HG03175 (cell line): Measurements from ENCODE around the gene NADK.

Source experiments
- ATAC-seq: cut with Tn5 transposase; IDR thresholded peaks from one replicate; pipeline ENCODE4 v1.9.1; 2021; ENCODE audit warnings: mild to moderate bottlenecking, moderate library complexity; ENCODE audit not compliant: unreplicated experiment

Gene NADK

GRCh38 chr1:1777950-1778662, at the start of gene NADK:
NADK (minus strand) TSS chr1:1778470; CDS start chr1:1765406, 13,064 bp downstream.
- peak; percentile 37 for ATAC-seq

DNA sequence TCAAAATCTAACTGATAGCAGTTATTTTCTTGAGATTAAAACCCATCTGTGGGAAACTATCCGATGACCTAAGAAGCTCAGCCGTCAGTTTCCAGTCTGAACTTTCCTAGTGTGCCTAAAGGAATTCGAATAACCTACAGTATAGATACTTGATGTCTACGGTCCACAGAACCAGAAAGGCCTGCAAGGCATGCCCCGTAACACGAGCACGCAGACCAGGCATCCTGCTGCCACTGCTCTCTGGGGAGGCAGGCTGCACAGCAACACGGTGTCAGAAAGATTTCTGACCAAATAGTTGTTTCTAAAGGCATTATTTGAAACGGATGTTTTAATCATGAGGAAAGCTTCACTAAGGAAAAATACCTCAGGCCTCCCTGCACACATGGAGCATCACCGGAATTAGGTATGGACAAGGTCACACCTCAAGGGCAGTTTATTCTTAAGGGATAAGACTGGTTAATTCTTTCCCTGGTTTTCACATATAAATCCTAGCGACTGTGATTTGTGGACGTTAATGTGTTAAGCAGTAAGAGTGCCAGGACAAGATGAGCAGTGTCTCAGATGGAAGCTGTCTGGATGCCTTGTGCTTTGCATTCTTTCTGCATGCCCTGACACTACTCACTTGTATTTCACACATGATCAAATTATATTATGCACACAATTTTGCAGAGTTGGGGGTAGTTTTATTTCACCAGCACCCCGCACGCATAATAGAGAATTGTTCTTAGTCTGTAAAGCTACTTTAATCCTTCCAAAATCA, 49.0 kb upstream of the NADK start:
- no peak for ATAC-seq

DNA sequence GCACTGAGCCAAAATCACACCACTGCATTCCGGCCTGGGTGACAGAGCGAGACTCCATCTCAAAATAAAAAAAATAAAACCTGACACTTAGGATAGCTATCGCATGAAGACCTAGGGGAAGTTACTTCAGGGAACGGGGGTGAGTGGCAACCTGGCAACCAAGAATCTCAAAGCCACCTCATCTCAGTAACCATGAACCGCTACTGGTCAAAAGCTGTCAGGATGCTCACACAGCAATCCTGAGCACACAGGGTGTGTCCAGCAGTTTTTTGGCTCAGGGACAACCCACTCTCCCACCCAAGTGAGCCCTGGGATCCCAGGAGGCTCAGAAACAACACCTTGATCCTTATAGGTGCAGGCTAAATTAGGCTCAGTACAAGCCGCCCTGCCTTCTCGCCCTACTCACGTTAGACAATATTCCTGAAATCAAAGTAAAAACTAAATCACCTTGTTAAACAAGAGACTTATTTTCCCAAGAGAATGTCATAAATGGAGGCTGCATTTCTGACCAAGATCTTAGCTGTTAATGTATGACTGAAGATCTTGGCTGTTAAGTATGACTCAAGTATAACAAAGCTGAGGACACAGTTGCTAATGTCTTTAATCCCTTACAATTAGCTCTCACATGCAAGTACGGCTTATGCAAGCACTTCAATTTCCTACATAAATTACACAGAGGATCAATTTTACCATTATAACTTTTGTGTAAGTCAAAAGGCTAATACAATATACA, 48.3 kb upstream of the NADK start:
- no peak for ATAC-seq

DNA sequence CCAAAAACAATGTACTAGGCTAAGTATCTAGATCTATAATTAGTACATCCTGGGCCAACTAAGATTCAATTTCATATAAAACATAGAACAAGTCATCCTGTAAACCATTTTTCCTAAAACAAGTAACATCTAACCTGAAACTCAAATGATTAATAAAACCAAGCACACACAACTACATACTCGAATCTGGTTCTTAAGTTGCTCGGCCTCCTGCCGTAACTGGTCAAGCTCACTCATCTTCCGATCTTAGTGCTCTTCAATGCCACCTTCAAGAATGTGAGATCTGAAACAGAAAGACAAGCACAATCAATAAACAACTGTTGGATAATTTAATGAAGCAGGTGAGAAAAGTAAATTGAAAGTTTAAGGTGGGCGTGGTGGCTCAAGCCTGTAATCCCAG, 46.9 kb upstream of the NADK start:
- ATAC-seq = no peak

GRCh38 chr1:1819762-1820161, 41.5 kb upstream of the NADK start:
- ATAC-seq = no peak

DNA sequence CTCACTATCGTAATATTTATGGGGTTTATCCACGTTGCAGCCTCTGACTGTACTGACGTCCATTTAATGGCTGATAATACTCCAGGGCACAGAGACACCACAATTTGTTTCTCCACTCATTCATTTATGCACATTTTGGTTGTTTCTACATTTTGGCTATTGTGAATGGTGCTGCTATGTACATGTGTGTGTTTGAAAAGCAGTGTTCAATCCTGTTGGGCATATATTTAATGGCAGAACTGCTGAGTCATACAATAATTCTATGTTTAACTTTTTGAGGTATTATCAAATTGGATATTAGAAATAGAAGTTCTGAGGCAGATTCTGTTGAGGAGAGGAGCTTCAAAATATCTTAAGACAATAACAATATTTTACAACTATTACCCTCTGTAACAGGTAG, 39.0 kb upstream of the NADK start:
- ATAC-seq = no peak

DNA sequence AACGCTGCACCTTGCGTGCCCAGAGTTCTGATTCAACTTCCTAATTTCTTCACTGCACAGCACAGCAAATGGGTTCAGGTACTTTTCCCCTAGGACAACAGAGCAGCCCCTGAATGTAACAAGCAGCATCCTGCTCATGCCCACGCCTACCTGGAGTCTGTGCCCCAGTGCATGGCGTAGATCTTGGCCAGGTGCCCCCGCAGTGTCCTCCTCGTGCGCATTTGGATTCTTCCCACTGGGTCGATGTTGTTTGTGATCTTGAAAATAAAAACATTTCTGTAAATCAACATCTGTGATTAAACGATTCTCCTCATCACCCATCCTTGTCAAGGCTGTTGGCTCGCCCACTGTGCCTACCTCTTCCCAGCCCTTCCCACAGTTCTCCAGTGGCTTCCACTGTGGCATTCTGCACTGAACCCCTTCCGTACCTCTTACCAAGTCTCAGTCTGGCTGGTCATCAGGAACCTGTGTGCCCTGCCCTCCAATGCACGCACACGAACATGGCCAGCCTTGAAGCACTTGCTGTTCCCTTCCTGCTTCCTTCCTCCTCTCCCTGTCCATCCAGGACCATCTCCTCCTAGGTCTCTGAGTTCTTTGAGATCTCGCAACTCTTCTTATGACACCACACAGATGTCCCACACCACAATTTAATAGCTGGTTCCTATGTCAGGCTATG, 37.5 kb upstream of the NADK start:
- no peak for ATAC-seq

DNA sequence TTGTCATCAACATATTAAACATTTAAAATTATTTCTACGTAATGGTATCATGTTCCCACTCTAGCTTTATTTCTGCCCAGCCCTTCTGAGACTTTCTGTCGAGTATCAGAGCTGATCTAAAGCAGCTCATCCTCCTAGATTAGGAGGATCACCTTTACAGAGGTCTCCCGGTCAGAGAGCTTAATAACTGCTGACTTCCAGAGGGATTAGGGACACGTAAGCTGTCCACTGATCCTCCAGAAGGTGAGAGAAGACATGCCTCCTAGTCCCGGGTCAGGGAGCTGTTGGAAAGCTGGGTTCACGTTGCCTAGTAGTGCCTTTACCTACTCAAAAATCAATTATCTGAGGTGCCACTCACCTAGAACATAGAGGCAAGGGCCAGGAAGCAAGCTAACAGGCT, 31.2 kb upstream of the NADK start:
- ATAC-seq = no peak

DNA sequence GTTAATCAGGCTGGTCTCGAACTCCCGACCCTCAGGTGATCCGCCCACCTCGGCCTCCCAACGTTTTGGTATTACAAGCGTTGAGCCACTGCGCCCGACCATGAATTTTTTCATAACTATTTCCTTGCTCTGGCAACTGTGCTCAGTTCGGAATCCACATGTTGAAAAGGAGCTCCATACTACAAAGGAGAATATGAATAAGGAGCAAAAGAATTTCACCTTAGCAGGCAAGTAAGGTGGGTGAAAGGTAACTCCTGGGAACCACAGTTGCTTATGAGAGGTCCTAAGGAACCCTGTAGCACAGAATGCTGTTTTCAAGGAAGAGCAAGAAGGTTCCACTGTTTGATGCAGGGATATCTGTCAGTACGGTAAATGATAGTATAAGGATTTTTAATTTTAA, 29.9 kb upstream of the NADK start:
- ATAC-seq = no peak

GRCh38 chr1:1806890-1807289, 28.6 kb upstream of the NADK start:
- ATAC-seq = no peak

- ATAC-seq = no peak
Observed at GRCh38 chr1:1804301-1804700, 26.0 kb upstream of the NADK start.

DNA sequence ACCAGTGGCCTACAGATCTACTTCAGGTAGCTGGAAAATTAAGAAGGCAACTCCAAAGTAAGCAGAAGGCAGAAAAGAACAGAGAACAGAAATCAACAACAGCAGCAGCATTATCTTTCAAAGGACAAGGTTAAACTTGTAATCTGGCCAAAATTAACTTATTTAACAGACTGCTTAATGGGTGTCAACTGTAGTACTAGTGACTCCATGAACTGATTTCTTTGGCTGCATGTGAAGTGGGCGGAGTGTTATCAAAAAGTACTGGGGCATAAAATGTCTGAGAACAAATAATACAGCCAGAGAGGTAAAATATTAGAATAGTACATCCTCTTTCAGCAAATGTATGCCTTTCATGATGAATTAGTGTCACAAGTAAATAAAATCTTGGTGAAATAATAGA, 24.6 kb upstream of the NADK start:
- no peak for ATAC-seq

DNA sequence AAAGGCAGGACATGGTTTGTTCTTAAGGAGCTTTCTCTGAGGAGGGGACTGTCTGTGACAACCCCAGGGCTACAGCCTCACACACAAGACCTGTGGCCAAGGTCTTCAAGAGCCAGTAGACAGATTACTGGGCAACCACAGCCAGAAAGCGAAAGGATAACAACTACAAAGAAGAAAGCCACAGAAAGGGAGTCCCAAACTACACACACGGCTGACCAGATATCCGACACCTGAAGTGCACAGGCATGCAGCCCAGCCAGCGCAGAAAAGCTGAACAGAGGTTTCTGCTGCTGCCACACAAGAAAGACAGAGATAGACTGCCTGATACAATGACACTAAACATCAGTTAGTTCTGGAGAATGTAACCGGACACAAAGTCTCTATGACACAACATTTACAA, 21.4 kb upstream of the NADK start:
- no peak for ATAC-seq

- no peak for ATAC-seq
Observed at GRCh38 chr1:1797731-1798341, 19.6 kb upstream of the NADK start.

DNA sequence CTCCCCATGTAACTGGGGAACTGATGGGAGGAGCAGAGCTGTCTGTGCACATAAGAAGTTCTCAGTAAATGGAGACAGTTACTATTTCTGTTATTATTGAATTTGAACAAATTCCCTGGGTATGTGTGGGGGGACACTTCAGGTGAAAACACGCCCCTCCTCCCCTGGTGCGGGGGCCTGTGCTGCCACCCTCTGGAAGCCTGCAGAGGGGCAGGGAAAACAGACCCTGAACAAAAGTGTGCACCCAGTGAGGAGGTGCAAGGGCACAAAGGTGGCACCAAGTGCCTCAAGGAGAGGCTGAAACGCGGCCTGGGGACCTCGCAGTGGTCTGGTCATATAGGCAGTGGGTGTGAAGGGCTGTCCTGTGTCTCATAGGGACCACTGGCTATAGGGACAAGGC, 18.2 kb upstream of the NADK start:
- no peak for ATAC-seq

GRCh38 chr1:1794999-1795398, 16.7 kb upstream of the NADK start:
- ATAC-seq = no peak

- no peak for ATAC-seq
Observed at GRCh38 chr1:1793481-1794244, 15.4 kb upstream of the NADK start.

GRCh38 chr1:1788646-1789431, 10.6 kb upstream of the NADK start:
- no peak for ATAC-seq

GRCh38 chr1:1788136-1788535, 9.9 kb upstream of the NADK start:
- ATAC-seq = no peak
